ENCODE results near the gene PIK3AP1. TPM values are rescaled to one million over a fixed set of nuclear protein-coding genes. Genes with fewer than 3 reads are reported as not detected.

The PIK3AP1 gene
- total and polyA plus RNA-seq, 2 experiments from 2014 or later, result not detected

DNA sequence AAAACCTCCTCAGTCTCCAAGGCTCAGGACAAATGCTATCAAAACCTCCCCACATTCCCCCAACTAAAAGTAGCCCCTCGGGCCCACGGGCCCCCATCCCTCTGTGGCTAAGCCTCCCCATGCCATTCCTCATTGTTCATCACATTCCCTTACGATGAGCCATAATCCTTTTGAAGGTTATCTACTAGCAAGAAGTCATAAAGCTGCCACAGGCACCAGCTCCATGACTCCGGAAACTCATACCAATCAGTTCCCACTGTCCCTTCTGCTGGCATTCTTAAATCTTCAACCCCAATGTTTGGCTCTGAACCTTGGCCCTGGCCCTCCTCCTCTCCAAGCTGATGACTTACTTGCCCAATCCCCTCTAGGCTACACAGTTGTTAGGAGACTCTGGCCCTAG, 114.1 kb downstream of the PIK3AP1 start:
- peak; percentile 26 for DNase-seq
- H3K27ac ChIP-seq, result no peak overlapping the region
- no peaks in the 10 kb centered on the region for H3F3A ChIP-seq (ENCODE audit: insufficient read depth)
- peaks cover 9% of the 10 kb centered on the region; the same call in 1 of the 2 replicates for H3K4me1 ChIP-seq (ENCODE audit: insufficient read depth)
- no peaks in the 10 kb centered on the region for H3K9me3 ChIP-seq (ENCODE audit: low read depth)
- no peak overlapping the region for H3K9ac ChIP-seq
- no peaks in the 10 kb centered on the region for H3K36me3 ChIP-seq (ENCODE audit: low read depth)
- TF ChIP-seq EZH2phosphoT487 (IDR thresholded peaks at IDR 0.05; ENCODE audit: insufficient read depth, low read depth), result no peak
- TF ChIP-seq EZH2 (IDR thresholded peaks at IDR 0.05; ENCODE audit: insufficient read depth, poor library complexity, severe bottlenecking), result no peak
- H3K4me2 ChIP-seq (ENCODE audit: unreplicated experiment), result no peak overlapping the region
- WGBS, 2 experiments (ENCODE audit: low coverage in 1 of 2, low lambda C conversion rate in 2 of 2, missing lambda C conversion rate in 2 of 2), result 39 to 44% methylated on average over 4 of the region's 4 CpGs
- in situ Hi-C loops (cut with MboI), result no loop called here
- H3K79me2 ChIP-seq (ENCODE audit: insufficient read depth), result no peaks in the 10 kb centered on the region
- no peaks in the 10 kb centered on the region for H4K20me1 ChIP-seq (ENCODE audit: insufficient read depth)
- H3K9me2 ChIP-seq (ENCODE audit: insufficient read depth), result no peaks in the 10 kb centered on the region
- H3K27me3 ChIP-seq (replicated peaks; ENCODE audit: insufficient read depth), result peaks cover 14% of the 10 kb centered on the region; the same call in 1 of the 2 replicates
- H2AFZ ChIP-seq, result no peak overlapping the region
- H3K4me3 ChIP-seq, result no peak overlapping the region

DNA sequence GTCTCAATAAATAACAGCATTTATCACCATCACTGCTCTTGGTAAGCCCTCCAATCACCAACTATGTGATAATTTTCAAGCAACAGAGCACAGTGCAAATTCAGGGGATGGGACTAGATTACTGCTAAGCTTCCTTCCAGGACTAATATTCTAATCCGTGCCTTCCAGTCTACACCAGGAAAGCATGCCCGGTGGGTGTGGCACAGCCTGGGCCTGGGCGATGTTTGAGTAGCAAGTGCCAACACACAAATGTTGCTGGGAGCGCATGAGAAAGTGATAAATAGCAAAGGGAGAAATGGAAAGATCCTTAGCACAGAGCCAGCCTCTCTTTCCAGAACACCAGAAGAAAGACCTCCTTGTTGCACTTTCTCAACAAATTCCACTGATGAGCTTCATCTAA, 120.0 kb downstream of the PIK3AP1 start:
- Histone ChIP-seq H3K4me1 (ENCODE audit: insufficient read depth) (no peaks in the 10 kb centered on the region), H3K9me3 (ENCODE audit: low read depth) (no peaks in the 10 kb centered on the region), H4K20me1 (ENCODE audit: insufficient read depth) (no peaks in the 10 kb centered on the region), H3F3A (ENCODE audit: insufficient read depth) (no peaks in the 10 kb centered on the region), H3K4me3 (no peak overlapping the region), H2AFZ (no peak overlapping the region), H3K79me2 (ENCODE audit: insufficient read depth) (no peaks in the 10 kb centered on the region), H3K9ac (no peak overlapping the region), H3K9me2 (ENCODE audit: insufficient read depth) (no peaks in the 10 kb centered on the region), H3K27ac (no peak overlapping the region), H3K27me3 (replicated peaks; ENCODE audit: insufficient read depth) (peaks cover 15% of the 10 kb centered on the region; the same call in 1 of the 2 replicates), H3K36me3 (ENCODE audit: low read depth) (no peaks in the 10 kb centered on the region), H3K4me2 (ENCODE audit: unreplicated experiment) (no peak overlapping the region)
- TF ChIP-seq EZH2phosphoT487 (IDR thresholded peaks at IDR 0.05; ENCODE audit: insufficient read depth, low read depth) (no peak), EZH2 (IDR thresholded peaks at IDR 0.05; ENCODE audit: insufficient read depth, poor library complexity, severe bottlenecking) (no peak)
- in situ Hi-C loops (cut with MboI), result no loop called here
- WGBS, 2 experiments (ENCODE audit: low coverage in 1 of 2, low lambda C conversion rate in 2 of 2, missing lambda C conversion rate in 2 of 2), result 8 to 10% methylated on average over 4 of the region's 4 CpGs
- no peak for DNase-seq

DNA sequence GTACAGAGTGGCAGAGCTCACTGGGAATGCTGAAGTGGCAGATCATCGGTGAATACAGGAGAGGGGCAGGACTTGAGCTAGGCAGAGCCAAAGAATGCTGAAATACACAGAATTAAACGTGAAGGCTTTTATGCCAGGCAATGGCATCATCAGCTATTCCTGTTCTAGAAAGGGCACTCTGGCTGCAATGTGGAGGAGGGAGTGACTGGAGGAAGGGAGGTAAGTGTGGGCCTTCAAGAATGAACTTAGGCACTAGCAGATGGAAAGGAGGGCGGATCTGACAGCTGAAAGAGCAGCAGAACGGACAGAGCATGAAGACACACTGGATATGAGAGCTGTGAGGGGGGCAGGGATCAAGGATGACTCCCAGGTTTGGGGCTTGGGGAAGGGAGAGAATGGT, 121.5 kb downstream of the PIK3AP1 start:
- 16 to 28% methylated on average over 4 of the region's 4 CpGs for WGBS, 2 experiments (ENCODE audit: low coverage in 1 of 2, low lambda C conversion rate in 2 of 2, missing lambda C conversion rate in 2 of 2)
- Histone ChIP-seq H3K9me2 (ENCODE audit: insufficient read depth) (no peaks in the 10 kb centered on the region), H3K36me3 (ENCODE audit: low read depth) (no peaks in the 10 kb centered on the region), H3K9ac (no peak overlapping the region), H3K4me2 (ENCODE audit: unreplicated experiment) (no peak overlapping the region), H3K9me3 (ENCODE audit: low read depth) (no peaks in the 10 kb centered on the region), H3F3A (ENCODE audit: insufficient read depth) (no peaks in the 10 kb centered on the region), H3K4me3 (no peak overlapping the region), H2AFZ (no peak overlapping the region), H3K27ac (no peak overlapping the region), H4K20me1 (ENCODE audit: insufficient read depth) (no peaks in the 10 kb centered on the region), H3K27me3 (replicated peaks; ENCODE audit: insufficient read depth) (peaks cover 15% of the 10 kb centered on the region; the same call in 1 of the 2 replicates), H3K4me1 (ENCODE audit: insufficient read depth) (no peaks in the 10 kb centered on the region), H3K79me2 (ENCODE audit: insufficient read depth) (no peaks in the 10 kb centered on the region)
- DNase-seq, result no peak
- TF ChIP-seq EZH2phosphoT487 (IDR thresholded peaks at IDR 0.05; ENCODE audit: insufficient read depth, low read depth) (no peak), EZH2 (IDR thresholded peaks at IDR 0.05; ENCODE audit: insufficient read depth, poor library complexity, severe bottlenecking) (no peak)
- in situ Hi-C loops (cut with MboI), result no loop called here

DNA sequence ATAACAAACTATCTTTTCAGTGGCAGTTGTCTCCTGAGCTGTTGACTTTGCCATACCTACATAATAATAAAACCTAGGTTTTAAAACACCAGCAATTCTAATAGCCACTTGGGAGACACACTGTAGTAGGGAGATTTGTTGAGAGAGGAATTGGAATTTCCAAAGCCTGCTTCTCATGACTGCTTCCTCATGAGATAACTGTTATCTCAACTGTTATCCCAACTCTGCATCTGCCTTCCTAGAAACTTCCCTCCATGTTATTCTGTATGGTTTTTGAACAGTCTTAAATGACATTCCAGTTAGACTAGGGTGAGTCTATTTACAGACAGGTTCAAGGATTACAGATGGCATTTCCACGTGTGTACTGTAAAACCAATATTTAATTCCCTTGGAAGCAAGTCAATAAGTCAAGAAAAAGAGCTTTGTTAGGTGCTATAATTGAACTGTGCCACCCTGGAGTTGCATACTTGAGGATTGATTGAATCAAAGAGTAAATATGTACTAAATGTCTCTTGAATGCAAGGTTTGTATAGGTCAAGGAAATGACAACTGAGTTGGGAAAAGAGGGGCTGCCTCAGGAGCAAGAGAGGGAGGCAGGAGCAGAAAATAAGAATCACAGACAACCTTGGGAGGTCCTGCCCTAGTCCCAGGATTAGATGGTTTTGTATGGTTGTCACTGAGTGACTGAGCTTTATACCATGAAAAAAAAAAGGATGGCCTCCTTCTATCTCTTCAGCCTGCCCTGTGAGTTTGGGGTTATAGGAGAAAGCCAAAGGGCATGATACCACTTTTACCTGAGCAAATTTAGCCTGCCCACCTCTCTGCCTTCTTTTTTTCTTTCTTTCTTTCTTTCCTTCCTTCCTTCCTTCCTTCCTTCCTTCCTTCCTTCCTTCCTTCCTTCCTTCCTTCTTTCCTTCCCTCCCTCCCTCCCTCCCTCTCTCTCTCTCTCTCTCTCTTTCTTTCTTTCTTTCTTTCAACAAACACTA, 123.6 kb downstream of the PIK3AP1 start:
- no peaks in the 10 kb centered on the region for H3K36me3 ChIP-seq (ENCODE audit: low read depth)
- peaks cover 15% of the 10 kb centered on the region; the same call in 1 of the 2 replicates for H3K27me3 ChIP-seq (replicated peaks; ENCODE audit: insufficient read depth)
- no peaks in the 10 kb centered on the region for H3K9me2 ChIP-seq (ENCODE audit: insufficient read depth)
- no peak overlapping the region for H2AFZ ChIP-seq
- no peak overlapping the region for H3K4me2 ChIP-seq (ENCODE audit: unreplicated experiment)
- H3K27ac ChIP-seq, result no peak overlapping the region
- no peak for DNase-seq
- H3K9ac ChIP-seq, result no peak overlapping the region
- no peaks in the 10 kb centered on the region for H3K4me1 ChIP-seq (ENCODE audit: insufficient read depth)
- no peak for TF ChIP-seq EZH2phosphoT487 (IDR thresholded peaks at IDR 0.05; ENCODE audit: insufficient read depth, low read depth)
- TF ChIP-seq EZH2 (IDR thresholded peaks at IDR 0.05; ENCODE audit: insufficient read depth, poor library complexity, severe bottlenecking), result no peak
- no peaks in the 10 kb centered on the region for H4K20me1 ChIP-seq (ENCODE audit: insufficient read depth)
- no peaks in the 10 kb centered on the region for H3K79me2 ChIP-seq (ENCODE audit: insufficient read depth)
- H3K4me3 ChIP-seq, result no peak overlapping the region
- WGBS, 2 experiments (ENCODE audit: low coverage in 1 of 2, low lambda C conversion rate in 2 of 2, missing lambda C conversion rate in 2 of 2), result 7 to 9% methylated on average over 1 of the region's 1 CpG
- no peaks in the 10 kb centered on the region for H3K9me3 ChIP-seq (ENCODE audit: low read depth)
- in situ Hi-C loops (cut with MboI), result no loop called here
- H3F3A ChIP-seq (ENCODE audit: insufficient read depth), result no peaks in the 10 kb centered on the region
